HG03139 (cell line): ENCODE measurements around the gene LMO4.

Experiments used
- ATAC-seq: cut with Tn5 transposase; IDR thresholded peaks from one replicate; pipeline ENCODE4 v1.9.1; 2021; ENCODE audit not compliant: unreplicated experiment

The LMO4 gene

GRCh38 chr1:87327376-87328271, 1.1 kb upstream of the LMO4 start:
- ATAC-seq, result no peak

GRCh38 chr1:87329051-87329525, 408 bp downstream of the LMO4 start:
- no peak for ATAC-seq

GRCh38 chr1:87329526-87330056, 911 bp downstream of the LMO4 start:
- ATAC-seq, result no peak

GRCh38 chr1:87330057-87330884, 1.6 kb downstream of the LMO4 start:
- ATAC-seq, result no peak

- ATAC-seq, result no peak
Measured at GRCh38 chr1:87330885-87331364, 2.2 kb downstream of the LMO4 start.

GRCh38 chr1:87331365-87332241, 2.9 kb downstream of the LMO4 start:
- ATAC-seq, result no peak

- no peak for ATAC-seq
Measured at GRCh38 chr1:87333692-87334347, 5.1 kb downstream of the LMO4 start.

- no peak for ATAC-seq
Measured at GRCh38 chr1:87334351-87335174, 5.9 kb downstream of the LMO4 start.

GRCh38 chr1:87335175-87335884, 6.7 kb downstream of the LMO4 start:
- ATAC-seq, result peak; percentile 54

- no peak for ATAC-seq
Measured at GRCh38 chr1:87336623-87337067, 8.0 kb downstream of the LMO4 start.

- no peak for ATAC-seq
Measured at GRCh38 chr1:87337606-87338005, 8.9 kb downstream of the LMO4 start.

- no peak for ATAC-seq
Measured at GRCh38 chr1:87338566-87338965, 9.9 kb downstream of the LMO4 start.

GRCh38 chr1:87344231-87344630, 15.6 kb downstream of the LMO4 start:
- ATAC-seq, result no peak

- ATAC-seq, result no peak
Measured at GRCh38 chr1:87346130-87346814, 17.6 kb downstream of the LMO4 start.

GRCh38 chr1:87348341-87349019, 19.8 kb downstream of the LMO4 start:
- no peak for ATAC-seq

- no peak for ATAC-seq
Measured at GRCh38 chr1:87349036-87349435, 20.4 kb downstream of the LMO4 start.

- no peak for ATAC-seq
Measured at GRCh38 chr1:87355894-87356293, 27.2 kb downstream of the LMO4 start.
